KOPT-K1 (cell line): Measurements from ENCODE around the gene STK31.
"Not testable (repeated sequence)": the region's sequence is repeated elsewhere in the genome, so short reads cannot be mapped to it uniquely, and the experiment has no call there.

Experiments
- H3K27ac ChIP-seq: fragments of 200-600 bp; sonication (generic); 2 replicates; pipeline ENCODE4 v1.5.1; 2016; ENCODE audit warnings: antibody characterized with exemption, mild to moderate bottlenecking, low read depth, low read length; ENCODE audit not compliant: poor library complexity, severe bottlenecking
- H3K36me3 ChIP-seq: fragments of 200-600 bp; sonication (generic); 2 replicates; pipeline ENCODE4 v1.5.1; 2017; ENCODE audit warnings: antibody characterized with exemption, mild to moderate bottlenecking, low read length, moderate library complexity; ENCODE audit not compliant: insufficient read depth
- H3K9me3 ChIP-seq: fragments of 200-600 bp; sonication (generic); 2 replicates; pipeline ENCODE4 v1.5.1; 2017; ENCODE audit warnings: antibody characterized with exemption, low read length, mild to moderate bottlenecking; ENCODE audit not compliant: insufficient read depth, poor library complexity, severe bottlenecking

Gene STK31

DNA sequence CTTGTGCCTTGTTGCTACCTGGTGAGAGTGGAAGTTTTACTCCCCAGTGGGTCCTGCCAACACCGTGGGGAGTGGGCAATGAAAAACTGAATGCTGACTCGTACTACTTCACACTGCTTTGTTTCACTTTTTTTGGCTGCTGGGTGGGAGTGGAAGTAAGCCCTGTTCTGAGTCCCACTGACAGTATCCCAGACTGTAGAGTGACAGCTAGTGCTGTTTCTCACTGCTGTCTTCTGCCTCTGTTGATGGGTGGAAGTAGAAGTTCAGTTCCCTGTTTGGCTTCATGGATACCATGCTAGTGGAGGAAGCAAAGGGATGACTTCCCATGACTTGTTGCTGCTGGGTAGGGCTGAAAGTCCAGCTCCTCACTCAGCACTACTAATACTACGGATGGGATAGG is 98.4 kb downstream of the STK31 start:
- Histone ChIP-seq H3K9me3 (no peaks in the 10 kb centered on the region), H3K27ac (no peak overlapping the region), H3K36me3 (no peaks in the 10 kb centered on the region)

DNA sequence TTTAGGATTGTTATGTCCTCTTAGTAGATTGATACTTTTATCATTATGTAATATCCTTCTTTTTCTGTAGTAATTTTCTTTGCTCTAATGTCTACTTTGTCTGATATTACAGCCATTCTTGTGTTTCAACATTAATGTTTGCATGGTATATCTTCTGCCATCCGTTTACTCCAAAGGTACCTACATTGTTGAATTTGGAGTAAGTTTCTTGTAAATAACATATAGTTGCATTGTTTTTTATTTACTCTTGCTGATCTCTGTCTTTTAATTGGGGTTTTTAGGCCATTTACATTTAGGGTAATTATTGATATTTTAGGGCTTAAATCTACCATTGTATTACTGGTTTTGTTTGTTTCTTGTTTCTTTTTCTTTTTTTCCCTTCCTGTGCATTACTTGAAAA is 100.1 kb downstream of the STK31 start:
- Histone ChIP-seq H3K9me3 (no peaks in the 10 kb centered on the region), H3K27ac (no peak overlapping the region), H3K36me3 (no peaks in the 10 kb centered on the region)

DNA sequence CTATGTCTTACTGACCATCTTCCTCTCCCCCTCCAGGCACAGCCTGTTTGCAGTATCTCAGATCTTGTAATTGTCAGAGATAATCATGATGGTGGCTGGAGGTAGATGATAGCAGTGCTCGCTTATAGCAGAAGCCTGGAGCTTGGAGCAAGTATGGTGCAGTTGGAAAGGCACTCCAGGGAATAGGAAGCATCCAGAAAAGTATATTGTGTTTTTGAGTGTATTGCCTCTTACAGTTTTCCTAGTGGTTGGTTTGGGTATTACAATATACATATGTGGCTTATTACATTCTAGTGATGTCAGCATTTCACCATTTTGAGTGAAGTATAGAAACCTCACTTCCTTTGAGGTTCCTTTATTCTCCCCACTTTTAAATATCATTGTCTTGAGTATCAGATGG is 101.5 kb downstream of the STK31 start:
- Histone ChIP-seq H3K36me3 (no peaks in the 10 kb centered on the region), H3K27ac (no peak overlapping the region), H3K9me3 (no peaks in the 10 kb centered on the region)

DNA sequence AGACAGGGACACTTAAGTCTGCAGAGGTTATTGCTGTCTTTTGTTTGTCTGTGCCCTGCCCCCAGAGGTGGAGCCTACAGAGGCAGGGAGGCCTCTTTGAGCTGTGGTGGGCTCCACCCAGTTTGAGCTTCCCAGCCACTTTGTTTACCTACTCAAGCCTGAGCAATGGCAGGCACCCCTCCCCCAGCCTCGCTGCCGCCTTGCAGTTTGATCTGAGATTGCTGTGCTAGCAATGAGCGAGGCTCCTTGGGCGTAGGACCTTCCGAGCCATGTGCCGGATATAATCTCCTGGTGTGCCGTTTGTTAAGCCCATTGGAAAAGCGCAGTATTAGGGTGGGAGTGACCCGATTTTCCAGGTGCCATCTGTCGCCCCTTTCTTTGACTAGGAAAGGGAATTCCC is 118.1 kb downstream of the STK31 start:
- not testable (repeated sequence) for H3K27ac ChIP-seq, H3K36me3 ChIP-seq
- H3K9me3 ChIP-seq = peaks cover 14% of the 10 kb centered on the region

DNA sequence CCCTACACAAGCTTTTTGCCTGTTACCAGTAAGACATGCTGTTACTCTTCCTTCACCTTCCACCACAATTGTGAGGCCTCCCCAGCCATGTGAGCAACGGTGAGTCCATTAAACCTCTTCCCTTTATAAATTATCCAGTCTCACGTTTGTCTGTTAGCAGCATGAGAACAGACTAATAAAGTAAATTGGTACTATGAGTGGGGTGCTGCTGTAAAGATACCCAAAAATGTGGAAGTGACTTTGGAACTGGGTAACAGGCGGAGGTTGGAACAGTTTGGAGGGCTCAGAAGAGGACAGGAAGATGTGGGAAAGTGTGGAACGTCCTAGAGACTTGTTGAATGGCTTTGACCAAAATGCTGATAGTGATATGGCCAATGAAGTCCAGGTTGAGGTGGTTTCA is 122.7 kb downstream of the STK31 start:
- H3K9me3 ChIP-seq = peaks cover 55% of the 10 kb centered on the region
- H3K27ac ChIP-seq, H3K36me3 ChIP-seq: not testable (repeated sequence)

DNA sequence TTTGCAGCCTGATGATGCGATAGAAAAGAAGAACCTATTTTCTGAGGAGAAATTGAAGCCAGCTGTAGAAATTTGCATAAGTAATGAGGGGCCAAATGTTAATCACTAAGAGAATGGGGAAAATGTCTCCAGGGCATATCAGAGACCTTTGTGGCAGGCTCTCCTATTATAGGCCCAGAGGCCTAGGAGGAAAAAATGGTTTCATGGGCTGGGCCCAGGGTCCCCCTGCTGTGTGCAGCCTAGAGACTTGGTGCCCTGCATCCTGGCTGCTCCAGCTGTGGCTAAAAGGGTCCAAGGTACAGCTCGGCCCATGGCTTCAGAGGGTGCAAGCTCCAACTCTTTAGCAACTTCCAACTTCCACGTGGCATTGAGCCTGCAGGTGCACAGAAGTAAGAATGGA is 123.4 kb downstream of the STK31 start:
- Histone ChIP-seq H3K9me3 (peaks cover 56% of the 10 kb centered on the region), H3K36me3 (no peaks in the 10 kb centered on the region), H3K27ac (no peak overlapping the region)

DNA sequence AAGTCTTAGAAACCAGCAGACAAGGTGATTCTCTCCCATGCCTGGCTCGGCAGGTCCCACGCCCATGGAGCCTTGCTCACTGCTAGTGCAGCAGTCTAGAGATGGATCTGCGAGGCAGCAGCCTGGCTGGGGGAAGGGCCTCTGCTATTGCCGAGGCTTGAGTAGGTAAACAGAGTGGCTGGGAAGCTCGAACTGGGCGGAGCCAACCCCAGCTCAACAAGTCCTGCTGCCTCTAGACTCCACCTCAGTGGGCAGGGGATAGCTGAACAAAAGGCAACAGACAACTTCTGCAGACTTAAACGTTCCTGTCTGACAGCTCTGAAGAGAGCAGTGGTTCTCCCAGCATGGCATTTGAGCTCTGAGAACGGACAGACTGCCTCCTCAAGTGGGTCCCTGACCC is 134.8 kb downstream of the STK31 start:
- H3K27ac ChIP-seq, H3K36me3 ChIP-seq: not testable (repeated sequence)
- peaks cover 26% of the 10 kb centered on the region for H3K9me3 ChIP-seq

DNA sequence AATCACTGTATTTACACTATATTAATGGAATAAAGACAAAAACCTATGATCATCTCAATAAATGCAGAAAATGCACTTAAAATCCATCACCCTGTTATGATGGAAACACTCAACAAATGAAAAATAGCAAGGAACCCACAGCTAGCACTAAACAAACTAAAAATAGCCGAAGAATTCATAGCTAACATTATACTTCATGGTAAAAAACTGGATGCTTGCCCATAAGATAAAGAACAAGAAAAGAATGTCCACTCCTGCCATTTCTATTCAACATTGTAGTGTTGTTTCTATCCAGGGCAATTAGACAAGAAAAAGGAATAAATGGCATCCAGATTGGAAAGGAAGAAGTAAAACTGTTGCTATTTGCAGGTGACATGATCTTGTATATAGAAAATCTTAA is 142.1 kb downstream of the STK31 start:
- H3K9me3 ChIP-seq = no peaks in the 10 kb centered on the region
- no peak overlapping the region for H3K27ac ChIP-seq
- no peaks in the 10 kb centered on the region for H3K36me3 ChIP-seq

DNA sequence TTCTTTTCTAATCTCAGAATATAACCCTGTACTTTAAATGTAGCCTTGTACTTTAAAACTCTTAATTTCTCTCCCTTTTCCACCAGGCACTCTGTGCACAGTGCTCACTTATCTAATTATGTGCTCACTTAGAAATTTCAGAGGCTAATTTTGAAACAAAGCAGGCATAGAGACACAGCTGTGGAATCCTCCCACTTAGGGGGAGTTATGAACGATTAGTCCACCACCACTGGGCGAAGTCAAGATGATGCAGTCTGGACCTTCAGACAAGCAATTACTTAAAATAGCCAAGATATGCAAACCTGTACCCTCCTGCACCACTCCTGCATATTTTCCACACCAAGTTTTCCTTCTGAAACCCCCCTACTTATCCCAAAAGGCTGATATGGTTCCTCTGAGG is 143.0 kb downstream of the STK31 start:
- no peaks in the 10 kb centered on the region for H3K36me3 ChIP-seq
- no peaks in the 10 kb centered on the region for H3K9me3 ChIP-seq
- no peak overlapping the region for H3K27ac ChIP-seq

DNA sequence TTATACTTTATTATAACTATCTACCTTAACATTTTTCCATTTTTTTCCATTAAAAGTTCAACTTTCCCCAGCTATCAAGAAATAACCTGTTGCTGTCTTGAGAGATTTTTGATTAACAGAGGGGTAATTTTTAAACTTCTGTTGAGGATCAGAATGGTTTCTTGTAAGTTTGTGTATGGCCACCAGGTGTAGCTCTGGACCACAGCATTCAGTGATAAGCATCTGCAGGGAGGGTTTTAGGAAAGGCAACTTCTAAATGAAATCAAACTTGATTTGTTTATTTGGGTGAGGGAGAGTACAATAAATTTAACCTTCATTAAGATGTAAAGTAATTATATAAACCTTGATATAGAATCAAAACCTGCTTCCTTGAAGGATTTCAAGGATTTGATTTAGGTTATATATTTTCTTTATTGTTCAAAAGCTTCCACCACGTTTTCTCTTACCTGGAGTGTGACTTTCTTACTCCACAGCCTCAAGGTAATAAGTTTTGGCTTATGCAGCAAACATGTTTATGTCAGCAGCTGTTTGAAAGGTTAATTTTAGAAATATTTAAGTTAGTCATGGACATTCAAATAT is 153.3 kb downstream of the STK31 start:
- Histone ChIP-seq H3K9me3 (no peaks in the 10 kb centered on the region), H3K27ac (no peak overlapping the region)

DNA sequence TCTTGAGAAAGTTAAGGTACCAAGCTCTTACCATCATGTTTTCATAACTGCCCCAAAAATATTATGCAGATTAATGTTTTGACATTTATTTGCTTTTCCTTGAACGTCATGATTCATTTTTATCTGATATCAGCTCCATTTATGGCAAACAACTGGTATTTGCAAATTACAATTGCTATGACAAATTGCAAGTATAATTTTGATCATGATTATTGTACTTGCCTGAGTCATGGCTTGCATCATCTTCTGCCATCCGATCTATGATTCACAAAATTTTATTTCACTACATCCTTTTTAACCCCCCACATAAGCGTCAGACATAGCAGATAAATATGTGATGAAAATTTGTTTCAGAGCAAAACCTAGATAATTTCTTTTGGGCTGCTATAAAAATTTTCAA is 155.0 kb downstream of the STK31 start:
- Histone ChIP-seq H3K36me3 (no peaks in the 10 kb centered on the region), H3K9me3 (no peaks in the 10 kb centered on the region), H3K27ac (no peak overlapping the region)

More for the DNA sequence above, 153.3 kb downstream of the STK31 start:
- H3K36me3 ChIP-seq = no peaks in the 10 kb centered on the region

DNA sequence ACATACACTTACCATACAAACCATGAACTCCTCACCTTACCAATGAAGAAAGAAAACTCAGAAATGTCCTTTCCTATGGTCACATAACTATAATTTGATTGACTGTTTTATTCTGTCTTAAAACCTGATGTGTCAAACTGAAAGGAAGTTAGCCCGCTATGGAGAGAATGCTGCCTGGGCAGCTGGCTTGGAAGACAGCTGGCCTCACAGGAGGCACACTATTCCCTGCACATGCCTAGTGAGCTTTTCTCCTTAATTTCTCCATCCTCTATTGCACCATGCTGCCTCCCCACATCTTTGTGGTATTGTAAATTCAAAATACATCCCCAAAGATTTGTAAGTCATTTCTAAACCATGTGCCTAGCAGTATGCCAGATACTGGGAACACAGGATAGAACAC is 163.3 kb downstream of the STK31 start:
- no peaks in the 10 kb centered on the region for H3K9me3 ChIP-seq
- H3K27ac ChIP-seq = no peak overlapping the region

DNA sequence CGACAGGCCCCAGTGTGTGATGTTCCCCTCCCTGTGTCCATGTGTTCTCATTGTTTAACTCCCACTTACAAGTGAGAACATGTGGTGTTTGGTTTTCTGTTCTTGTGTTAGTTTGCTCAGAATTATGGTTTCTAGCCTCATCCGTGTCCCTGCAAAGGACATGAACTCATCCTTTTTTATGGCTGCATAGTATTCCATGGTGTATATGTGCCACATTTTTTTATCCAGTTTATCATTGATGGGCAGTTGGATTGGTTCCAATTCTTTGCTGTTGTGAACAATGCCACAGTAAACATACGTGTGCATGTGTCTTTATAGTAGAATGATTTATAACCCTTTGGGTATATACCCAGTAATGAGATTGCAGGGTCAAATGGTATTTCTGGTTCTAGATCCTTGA is 166.5 kb downstream of the STK31 start:
- not testable (repeated sequence) for H3K27ac ChIP-seq, H3K9me3 ChIP-seq, H3K36me3 ChIP-seq

More for the DNA sequence above, 163.3 kb downstream of the STK31 start:
- H3K36me3 ChIP-seq = no peaks in the 10 kb centered on the region
